ENCODE results near the gene RNF19B. TPM values are rescaled to one million over a fixed set of nuclear protein-coding genes. Genes with fewer than 3 reads are reported as not detected.

RNF19B gene
- total and polyA plus RNA-seq, 7 donors: 10.4 to 32.5 (median 18.8) TPM

DNA sequence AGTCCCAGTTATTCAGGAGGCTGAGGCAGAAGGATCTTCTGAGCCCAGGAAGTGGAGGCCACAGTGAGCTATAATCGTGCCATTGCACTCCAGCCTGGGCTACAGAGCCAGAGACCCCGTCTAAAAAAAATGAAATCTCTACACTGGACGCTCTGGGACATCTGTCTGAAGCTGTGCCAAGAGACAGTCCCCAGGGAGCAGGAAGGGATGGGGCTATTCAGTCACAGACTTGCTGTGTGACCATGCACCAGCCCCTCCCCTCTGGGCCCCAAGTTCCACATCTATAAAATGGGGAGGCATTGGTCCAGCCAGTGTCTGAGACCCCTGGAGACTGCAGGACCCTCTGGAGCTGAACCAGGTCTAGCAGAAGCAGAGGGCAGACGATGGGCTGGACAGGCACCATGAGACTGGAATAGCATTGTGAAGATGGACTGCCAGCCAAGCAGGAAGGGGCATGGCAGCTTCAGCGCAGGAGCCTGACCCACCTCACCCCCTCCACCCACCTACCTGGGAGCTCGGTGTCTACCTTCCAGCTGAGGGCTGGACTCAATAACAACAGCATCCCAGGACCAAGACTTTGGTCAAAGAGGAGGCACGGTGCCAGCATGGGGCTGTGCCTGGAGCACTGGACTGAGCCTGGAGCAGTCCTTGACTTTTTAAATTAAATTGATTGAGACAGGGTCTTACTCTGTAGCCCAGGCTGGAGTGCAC, 64.9 kb downstream of the RNF19B start:
- ATAC-seq (no peak), DNase-seq (no peak)
- Histone ChIP-seq H3K4me1 (no peaks in the 10 kb centered on the region), H3K4me3 (no peak overlapping the region), H3K9me3 (no peaks in the 10 kb centered on the region), H3K36me3 (ENCODE audit: insufficient read depth in 1 of 2, low read depth in 1 of 2) (no peaks in the 10 kb centered on the region), H3K27me3 (ENCODE audit: insufficient read depth in 3 of 3, low read length in 2 of 3) (peaks cover 0 to 13% (median 7%) of the 10 kb centered on the region in 3 donors), H3K27ac (no peak overlapping the region)
- 53 to 67% (median 56%) methylated on average over 6 to 7 of the region's 7 CpGs for WGBS, 3 donors
- intact Hi-C loops (cut with DNase I): no loop called here
- no peak for TF ChIP-seq CTCF (IDR thresholded peaks at IDR 0.05)

GRCh38 chr1:32898958-32899357, 65.7 kb downstream of the RNF19B start:
- intact Hi-C loops (cut with DNase I): no loop called here
- peaks cover 0 to 14% (median 7%) of the 10 kb centered on the region in 3 donors for H3K27me3 ChIP-seq (ENCODE audit: insufficient read depth in 3 of 3, low read length in 2 of 3)
- H3K36me3 ChIP-seq (ENCODE audit: insufficient read depth in 1 of 2, low read depth in 1 of 2): no peaks in the 10 kb centered on the region
- no peak overlapping the region for H3K27ac ChIP-seq
- H3K4me3 ChIP-seq: no peak overlapping the region
- 91 to 92% (median 92%) methylated on average over 3 of the region's 3 CpGs for WGBS, 3 donors
- ATAC-seq (no peak), DNase-seq (no peak)
- TF ChIP-seq CTCF (IDR thresholded peaks at IDR 0.05): no peak
- no peaks in the 10 kb centered on the region for H3K9me3 ChIP-seq
- H3K4me1 ChIP-seq: no peaks in the 10 kb centered on the region

DNA sequence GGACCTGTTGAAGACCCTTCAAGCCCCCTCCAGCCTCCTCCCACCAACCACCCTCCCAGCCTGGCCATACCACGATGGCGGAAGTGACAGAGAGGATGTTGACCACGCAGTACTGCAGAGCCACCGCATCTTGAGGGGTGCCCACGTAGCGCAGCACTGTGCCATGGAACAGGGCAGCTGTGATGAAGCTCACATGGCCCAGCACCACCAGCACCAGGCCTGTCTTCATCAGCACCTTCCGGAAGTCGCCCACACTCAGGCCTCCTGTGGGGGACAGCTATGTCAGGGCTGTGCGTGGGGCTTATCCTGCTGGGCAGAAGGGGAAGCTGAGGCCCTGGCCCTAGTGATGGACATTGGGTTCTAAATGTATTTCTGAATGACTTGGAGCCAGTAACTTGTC, 66.6 kb downstream of the RNF19B start:
- Histone ChIP-seq H3K4me3 (no peak overlapping the region), H3K36me3 (ENCODE audit: insufficient read depth in 1 of 2, low read depth in 1 of 2) (no peaks in the 10 kb centered on the region), H3K9me3 (no peaks in the 10 kb centered on the region), H3K27ac (no peak overlapping the region), H3K27me3 (ENCODE audit: insufficient read depth in 3 of 3, low read length in 2 of 3) (peaks cover 0 to 23% (median 13%) of the 10 kb centered on the region in 3 donors), H3K4me1 (no peaks in the 10 kb centered on the region)
- intact Hi-C loops (cut with DNase I): no loop called here
- WGBS, 3 donors: 86 to 93% (median 92%) methylated on average over 9 of the region's 9 CpGs
- DNase-seq: no peak
- no peak for ATAC-seq
- TF ChIP-seq CTCF (IDR thresholded peaks at IDR 0.05): no peak

DNA sequence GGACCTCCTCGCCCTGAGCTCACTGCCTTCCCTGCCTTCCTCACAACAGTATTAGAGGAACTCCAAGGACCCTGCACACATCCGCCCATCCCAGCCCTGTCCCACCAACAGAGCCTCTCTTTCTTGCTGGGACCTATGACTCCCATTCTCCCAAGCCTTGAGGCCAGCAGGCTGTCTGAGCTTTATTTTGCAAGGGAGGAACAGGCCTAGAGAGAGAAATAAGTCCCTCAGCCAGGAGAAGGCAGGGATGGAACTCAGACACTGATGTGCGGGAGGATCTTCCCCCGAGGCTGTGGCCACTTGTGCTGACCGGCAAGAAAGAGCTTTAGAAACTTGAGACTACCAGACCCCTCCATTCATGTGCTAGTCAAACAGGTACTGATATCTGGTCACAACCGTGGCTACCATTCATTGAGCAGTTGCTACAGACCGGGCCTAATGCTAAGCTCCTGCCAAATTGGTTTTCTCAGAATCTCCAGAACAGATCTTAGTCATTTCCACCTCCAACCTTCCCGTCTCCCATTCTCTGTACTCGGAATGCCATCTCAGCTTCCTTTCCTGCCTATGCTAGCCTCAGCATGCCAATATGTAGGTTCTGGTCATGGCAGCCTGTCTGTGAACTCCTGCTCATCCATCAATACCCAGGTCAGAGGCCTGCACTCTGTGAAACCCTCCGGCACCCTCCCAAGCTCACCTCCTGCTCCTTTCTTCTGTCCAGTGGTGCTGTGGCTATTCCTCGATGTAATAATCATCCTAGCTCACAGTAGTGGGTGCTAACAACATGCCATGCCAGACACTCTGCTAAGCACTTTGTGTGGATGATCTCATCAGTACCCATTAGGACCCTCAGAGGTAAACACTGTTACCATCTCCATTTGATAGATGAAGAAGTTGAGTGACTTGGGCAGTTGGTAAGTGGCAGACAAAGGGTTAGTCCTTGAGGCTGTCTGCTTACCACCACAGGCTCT, 67.2 kb downstream of the RNF19B start:
- 72 to 75% (median 73%) methylated on average over 11 of the region's 11 CpGs for WGBS, 3 donors
- no peak overlapping the region for H3K27ac ChIP-seq
- no peak for TF ChIP-seq CTCF (IDR thresholded peaks at IDR 0.05)
- no peak overlapping the region for H3K4me3 ChIP-seq
- ATAC-seq (no peak), DNase-seq (no peak)
- H3K36me3 ChIP-seq (ENCODE audit: insufficient read depth in 1 of 2, low read depth in 1 of 2): no peaks in the 10 kb centered on the region
- intact Hi-C loops (cut with DNase I): no loop called here
- peaks cover 0 to 25% (median 19%) of the 10 kb centered on the region in 3 donors for H3K27me3 ChIP-seq (ENCODE audit: insufficient read depth in 3 of 3, low read length in 2 of 3)
- H3K9me3 ChIP-seq: no peaks in the 10 kb centered on the region
- no peaks in the 10 kb centered on the region for H3K4me1 ChIP-seq

All from psoas muscle (tissue), 8 donors.